Activated CD4-positive, alpha-beta T cell treated with anti-CD3 and anti-CD28 coated beads, Interleukin-2, amount 50 U/mL, for 1 hour (primary cell): Measurements from ENCODE around the gene FAT1.

Experiments used
- DNase-seq: peaks from one replicate; pipeline ENCODE4 v3.0.0-alpha.2; 2020

The FAT1 gene

DNA sequence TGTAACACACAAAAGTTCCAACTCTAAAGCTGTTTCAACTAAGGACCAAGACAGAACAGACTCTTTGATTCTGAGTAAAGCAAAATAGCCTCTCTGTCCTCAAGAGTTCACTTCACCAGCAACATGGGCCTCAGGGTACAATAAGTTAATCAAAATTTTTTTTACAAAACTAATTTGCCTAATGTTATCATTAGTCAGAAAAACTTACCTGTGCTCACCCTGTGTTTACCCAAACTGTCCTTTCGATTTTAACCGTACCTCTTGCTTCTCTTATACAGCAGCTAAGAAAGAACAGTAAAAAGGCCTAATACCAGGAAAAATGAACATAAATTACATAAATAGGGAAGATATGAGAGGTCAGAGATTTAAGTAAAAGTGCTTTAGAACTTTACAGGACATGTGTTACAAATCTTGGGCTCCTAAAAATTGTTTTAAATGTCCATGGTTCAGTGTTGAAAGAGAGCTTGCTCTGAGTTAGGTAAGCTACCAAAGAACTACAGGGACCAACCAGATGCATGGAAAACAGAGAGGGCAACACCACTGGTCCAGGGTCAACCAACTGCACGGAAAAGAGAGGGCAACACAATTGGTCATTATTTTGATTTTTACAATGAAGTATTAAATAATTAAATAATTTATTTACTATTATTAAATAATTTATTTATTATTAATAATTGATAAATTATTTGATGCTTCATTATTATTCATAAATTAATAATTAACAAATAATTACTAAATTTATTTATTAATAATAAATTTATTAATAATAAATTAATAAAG, 73.1 kb downstream of the FAT1 start:
- no peak for DNase-seq

DNA sequence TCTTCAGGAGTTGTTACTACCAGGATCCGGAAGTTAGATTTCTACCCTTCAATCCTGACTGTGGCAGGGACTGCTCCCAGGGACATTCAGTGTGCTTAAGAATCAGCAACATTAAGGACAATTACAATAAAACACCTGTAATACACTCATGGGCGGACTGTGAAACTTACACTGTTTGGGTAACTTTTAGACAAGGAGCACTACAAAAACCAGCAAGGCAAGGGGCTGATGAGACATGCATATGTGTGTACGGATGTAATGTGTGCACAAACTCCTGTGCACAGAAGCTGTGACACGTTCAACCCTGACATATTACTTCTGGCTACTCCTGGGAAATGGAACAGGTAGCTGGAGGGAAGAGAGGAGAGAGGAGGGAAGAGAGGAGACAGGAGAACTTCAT, 75.8 kb downstream of the FAT1 start:
- DNase-seq = no peak

DNA sequence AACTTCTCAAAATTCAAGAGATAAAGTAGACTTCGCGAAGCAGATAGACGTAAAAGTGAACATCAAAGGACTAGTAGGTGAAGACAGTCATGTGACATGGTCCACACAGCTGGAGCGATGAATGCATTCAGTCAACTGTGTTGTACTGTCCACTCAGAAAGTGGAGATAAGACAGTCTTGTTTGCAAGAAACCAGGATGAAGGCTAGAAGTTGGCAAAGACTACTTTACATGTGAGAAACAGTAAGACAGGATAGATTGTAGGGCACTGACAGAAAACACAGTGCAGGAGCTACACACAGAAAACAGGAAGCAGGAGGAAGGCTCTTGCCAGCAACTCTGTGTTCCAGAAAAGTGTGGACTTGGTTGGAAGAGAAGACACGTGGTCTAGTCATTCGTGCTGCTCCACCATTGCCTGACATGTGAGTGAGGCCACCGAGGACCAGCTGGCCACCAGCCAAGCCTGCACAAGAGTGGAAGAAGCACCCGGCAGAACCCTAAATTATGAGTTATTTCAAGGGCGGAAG, 78.9 kb downstream of the FAT1 start:
- no peak for DNase-seq

DNA sequence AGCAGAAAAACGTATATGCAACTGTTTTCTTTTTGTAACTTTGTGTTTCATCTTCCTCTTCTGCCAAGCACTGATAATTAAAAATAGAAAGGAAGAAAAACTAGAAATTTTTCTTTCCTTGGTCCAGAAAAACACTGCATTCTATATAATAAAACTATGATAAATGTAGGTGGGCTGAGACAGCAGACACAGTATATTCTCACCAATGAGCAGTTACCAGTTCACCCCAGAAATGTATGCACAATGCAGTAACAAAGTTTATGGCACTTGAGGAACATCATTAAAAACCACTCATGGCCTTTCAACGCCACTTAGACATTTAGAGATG, 79.4 kb downstream of the FAT1 start:
- DNase-seq = no peak

DNA sequence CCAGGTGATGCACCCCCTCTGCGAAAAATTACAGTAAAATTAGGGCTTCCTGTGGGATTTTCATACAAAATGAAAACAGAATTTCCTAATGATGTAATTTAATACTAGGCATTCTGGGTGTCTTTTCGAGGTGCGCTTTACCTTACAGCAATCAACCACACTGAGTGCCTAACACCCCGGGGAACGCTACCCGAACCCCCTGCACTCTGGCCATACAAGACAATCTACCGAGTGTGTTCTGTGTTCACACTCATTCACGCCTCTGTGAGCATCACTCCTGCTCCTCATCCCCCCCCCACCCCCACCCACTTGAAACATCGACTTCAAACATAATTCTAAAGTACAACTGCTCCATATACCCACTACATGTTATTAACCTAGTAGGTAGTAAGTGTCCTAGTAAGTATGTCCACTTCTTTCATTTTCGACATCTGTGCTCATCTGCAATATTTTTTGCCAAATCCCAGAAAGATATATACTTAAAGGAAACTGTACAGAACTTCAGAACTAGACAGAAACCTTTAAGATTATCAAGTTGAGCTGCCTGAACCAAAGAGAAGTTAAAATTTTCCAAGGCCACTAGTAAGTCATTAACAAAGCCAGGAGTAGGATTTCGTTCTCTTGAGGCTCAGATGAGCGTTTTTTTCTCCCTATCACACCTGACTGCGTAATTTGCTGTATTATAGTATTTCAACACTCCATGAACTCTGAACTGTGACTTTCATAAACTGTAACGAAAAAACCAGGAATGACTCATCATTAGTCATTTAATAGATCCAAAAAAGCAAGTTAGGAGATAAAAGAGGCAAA, 80.0 kb downstream of the FAT1 start:
- no peak for DNase-seq

DNA sequence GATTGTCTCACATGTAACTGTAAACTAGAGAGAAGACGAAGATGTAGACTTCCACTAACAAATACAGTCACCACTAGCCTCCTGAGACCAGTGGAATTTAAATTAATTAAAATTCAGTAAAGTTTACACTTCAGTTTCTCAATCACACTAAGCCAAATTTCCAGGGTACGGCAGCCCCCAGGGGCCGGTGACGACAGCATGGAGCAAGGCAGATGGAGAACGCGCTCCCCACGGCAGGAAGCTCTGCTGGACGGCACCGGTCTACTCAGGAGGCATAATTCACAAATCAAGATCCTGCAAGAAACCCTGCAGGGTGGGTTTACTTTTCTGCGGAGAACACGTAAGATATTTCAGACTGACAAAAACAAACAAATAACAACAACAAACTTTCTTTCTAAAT, 80.7 kb downstream of the FAT1 start:
- no peak for DNase-seq

DNA sequence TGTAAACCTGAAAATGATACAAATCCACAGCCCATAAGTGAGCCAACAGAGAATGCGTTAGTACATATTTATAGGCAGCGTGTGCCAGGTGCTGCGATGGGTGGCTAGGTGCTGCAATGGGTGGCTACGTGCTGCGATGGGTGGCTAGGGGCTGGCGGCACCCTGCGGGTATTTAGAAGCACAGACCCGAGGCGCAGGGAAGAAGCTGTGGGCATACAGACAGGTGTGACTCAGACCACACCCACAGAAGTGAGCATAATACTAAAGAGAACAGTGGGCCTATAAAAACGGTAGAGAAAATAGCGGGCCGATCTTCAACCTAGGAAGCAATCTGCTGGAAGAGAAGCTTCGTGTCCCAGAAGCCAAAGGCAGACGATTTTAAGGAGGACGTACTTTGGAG, 81.1 kb downstream of the FAT1 start:
- no peak for DNase-seq

DNA sequence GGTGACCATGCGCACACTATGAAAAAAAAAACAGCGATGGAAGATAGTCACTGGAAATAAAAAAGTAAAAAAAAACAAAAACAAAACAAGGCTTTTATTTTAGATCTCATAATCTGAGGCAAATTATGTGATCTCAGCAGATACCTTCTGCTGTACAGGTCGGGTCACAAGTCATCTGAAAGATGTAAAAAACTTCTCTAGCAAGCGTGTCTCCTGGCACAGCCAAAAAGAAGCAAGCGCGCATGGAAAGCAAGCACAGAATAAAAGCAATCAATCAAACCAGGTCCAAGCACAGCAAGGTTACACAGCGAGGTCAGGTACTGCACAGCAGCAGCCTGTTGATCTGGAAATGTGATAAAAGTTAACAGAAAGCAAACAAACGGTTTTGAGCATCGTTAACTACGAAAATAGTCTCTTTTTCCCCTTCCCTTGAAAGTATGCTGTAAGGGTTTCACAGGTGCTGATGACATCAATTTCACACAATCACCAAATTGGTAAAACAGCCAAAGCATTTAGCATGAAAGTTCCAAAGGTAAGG, 89.0 kb downstream of the FAT1 start:
- DNase-seq = no peak

DNA sequence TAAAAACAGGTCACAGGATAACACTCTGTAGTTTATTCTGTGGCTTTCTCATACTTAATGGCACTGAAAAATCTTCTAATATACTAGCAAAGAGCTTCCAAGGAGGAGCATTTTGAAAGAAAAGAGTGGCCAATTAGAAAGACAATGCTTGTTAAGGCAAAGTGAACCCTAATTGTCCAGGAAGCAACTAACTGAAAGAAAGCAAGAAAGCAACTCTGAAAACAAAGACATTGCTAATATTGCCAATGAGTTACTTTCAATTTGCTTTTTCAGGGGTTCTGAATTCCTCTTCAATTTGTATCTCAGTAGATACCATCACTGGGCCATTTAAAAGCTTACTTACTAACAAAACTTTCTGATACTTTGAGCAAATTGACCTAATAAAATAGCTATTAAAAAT, 89.8 kb downstream of the FAT1 start:
- no peak for DNase-seq

DNA sequence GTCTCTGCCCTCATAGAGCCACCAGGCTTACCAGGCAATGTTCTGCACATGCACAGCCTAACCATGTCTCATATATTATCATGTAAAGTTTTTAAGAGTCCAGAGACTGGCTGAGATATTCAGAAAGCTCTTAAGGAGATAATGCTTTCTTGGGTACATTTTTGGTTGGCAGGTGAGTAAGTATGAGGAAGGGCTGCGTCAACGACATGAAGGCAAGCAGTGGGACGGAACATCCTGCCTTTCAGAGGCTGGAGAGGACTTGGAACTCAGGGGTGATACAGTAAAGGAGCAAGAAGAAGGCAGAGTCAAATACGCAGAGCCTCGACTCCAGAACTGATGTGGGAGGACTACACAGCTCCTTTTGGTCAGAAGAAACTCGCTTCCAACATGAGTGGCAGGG, 93.5 kb downstream of the FAT1 start:
- no peak for DNase-seq

DNA sequence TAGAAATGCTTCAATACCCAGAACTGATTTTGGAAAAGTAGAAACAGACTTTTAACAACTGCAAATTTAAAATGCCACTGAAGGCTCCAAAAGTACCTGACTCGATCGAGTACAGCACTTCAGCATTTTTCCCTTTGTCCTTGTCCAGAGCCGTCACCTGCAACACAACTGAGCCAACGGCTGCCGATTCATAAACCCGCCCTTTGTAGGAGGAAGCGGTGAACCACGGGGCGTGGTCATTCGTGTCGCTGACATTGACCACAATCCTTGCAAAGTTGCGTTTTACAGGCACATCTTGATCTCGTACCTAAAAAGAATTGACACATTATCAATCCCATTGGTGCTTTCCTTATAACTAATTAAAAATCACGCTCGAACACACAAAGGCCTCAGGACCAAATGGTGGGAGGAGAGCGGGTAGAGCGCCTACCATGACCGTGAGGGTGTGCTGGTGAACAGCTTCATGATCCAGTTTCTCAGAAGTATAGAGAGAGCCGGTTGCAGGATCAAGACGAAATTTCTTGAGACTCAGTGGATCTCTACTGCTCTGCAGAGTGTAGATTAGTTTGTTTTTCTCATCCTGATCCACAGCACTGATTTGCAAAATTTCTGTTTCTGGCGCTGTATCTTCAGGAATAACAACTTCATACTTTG, 95.5 kb downstream of the FAT1 start:
- DNase-seq = no peak

DNA sequence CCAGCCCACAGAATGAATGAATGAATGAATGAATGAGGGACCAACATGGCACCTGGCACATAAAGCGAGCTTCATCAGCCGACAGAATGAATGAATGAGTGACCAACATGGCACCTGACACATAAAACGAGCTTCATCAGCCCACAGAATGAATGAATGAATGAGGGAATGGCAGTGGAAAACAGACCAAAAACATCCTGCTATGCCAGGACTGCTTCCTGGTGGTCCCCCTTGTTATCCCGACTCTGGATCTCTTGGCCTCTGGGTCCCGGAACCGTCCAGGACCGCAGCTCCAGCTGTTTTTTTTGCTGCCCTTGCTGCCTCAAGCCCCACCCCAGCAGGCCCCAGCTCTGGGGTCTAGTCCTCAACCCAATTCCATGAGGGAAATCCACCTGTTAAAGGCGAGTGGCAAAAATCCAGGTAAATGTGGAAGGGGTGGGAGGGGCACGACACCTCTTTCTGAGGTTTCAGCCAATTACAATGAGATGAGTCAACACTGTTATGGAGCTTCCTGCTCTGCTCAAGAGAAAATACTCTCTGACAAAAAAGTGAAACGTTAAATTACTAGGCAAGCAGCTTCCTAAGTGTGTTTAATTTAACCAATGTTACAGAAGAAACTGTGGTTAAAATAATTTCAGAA, 96.3 kb downstream of the FAT1 start:
- no peak for DNase-seq

DNA sequence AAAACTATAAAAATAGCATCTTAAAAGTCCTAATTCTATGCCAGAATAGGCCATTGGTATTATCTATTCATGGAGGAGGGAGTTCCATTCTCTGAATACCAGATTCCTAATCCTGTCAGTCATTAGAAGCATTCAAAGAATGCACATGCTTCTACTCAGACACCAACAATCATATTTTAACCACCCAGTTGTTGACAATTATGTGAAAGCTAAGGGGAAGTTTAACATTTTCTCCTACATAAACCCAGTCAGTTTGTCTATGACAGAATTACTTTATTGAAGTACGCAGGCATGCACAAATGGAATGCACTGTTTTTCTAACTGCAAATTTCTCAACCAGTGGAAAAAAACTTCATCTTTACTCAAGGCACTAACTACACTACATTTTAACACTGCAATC, 98.7 kb downstream of the FAT1 start:
- no peak for DNase-seq

DNA sequence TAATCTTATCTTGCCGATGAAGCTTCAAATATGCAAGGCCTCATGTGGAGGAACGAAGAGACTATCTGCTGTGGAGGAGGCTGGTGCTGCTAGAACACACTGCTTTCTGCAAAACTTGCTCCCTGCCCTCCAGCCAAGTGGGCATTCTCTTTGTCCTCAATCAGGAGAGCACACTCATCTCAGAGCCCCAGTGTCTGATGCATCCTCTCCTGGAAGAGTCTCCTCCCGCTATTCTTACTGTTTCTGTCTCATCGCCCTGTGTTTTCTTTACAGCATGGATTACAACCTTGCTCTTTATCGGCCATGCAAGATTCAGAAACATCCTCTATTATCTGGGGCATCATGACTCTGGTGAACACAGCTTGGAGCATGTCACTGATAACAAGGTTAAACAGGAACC, 100.1 kb downstream of the FAT1 start:
- no peak for DNase-seq

DNA sequence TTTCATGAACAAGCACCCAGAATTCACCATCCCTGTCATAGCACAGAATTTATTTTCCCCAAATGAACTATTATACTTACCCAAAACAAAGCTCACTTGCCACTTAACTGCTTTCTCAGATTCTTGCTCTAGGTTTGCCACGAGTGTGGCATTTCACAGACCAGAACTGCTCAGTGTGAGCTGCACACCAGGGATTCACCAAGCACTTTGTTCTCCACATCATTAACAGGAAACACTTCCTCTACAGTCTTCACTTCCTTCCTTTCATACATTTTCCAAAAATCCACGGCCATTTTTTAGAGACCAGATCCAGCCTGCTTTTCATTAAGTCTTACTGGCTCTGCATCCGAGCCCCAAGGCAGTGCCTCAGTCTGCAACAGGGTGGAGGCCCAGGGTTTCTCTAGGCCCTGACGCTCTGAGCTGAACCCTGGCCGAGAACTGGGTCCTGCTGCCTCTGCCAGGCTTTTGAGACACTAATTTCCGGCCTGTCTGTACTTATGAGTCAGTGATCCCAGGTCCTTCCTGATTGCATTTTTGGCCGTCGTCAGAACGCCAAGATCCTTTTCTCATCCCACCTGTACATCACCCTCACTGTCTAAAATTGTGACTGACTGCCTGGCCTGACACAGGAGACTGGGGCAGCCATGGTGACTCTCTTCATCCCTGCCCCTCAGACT, 100.7 kb downstream of the FAT1 start:
- DNase-seq = no peak

DNA sequence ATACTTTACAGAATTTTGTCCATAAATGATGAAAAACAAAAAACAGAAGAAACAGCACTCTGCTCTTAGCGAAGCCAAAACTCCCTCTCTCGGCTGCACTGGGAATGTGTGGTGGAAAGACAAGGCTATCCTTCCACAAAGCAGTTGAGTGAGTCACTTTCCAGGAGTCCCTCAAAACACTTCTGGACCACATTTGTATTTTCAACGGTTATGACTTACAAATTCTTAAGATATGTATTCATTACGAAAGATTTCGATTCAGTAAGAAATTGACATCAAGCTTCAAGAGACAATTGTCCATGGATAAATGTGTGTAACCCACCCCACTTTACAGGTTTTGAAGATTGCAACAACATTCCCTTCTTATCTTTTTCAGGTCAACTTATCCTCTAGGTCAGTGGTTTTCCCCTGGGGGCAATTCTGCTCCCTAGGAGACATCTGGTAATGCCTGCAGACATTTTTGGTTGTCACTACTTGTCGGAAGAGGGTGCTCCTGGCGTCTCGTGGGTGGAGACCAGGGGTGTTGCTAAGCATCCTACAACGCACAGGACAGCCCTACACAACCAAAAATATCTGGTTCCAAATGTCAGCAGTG, 101.6 kb downstream of the FAT1 start:
- no peak for DNase-seq

DNA sequence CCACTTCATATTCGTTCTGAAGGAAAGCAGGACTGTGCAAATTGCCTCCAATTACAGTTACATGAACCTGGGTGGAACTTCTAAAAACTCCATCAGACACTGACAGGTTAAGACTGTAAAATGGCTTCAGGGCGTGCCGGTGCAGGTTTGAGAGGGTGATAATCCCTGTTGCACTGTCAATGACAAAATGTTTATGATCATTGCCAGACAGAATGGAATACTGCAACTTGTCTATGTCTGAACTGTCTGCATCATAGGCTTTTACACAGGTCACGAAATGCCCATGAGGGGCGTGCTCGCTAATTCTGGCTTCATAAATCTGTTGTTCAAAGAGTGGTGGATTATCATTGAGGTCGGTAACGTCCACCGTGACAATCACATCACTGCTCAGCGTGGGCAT, 104.6 kb downstream of the FAT1 start:
- DNase-seq = no peak

DNA sequence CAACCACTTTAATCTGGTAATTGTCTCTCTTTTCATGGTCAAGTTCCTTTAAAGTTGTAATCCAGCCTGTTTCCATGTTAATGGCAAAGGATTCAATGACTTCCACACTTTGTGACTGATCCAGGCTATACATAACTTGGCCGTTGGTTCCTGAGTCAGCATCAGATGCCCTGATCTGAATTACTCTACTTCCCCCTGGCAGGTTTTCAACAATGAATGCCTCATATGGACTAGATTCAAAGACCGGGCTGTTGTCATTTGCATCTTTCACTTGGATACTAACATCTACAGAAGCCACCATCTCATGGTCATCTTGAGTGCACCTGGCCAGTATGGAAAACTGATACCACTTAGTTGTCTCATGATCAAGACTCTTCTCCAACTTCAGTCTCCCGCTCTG, 105.7 kb downstream of the FAT1 start:
- no peak for DNase-seq

DNA sequence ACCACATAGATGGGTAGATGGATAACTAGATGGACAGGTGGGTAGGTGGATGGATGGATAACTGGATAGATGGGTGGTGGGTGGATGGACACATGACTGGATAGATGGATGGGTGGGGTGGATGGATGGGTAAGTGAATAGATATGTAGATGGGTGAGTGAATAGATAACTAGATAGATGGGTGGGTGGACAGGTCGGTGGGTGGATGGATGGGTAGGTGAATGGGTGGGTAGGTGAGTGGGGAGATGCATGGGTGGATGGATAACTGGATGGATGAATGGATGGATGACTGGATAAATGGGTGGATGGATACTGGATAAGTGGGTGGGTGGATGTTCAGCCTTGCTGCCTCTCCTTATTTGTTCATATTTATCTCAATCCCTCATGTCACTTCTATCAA, 116.2 kb downstream of the FAT1 start:
- DNase-seq = no peak

DNA sequence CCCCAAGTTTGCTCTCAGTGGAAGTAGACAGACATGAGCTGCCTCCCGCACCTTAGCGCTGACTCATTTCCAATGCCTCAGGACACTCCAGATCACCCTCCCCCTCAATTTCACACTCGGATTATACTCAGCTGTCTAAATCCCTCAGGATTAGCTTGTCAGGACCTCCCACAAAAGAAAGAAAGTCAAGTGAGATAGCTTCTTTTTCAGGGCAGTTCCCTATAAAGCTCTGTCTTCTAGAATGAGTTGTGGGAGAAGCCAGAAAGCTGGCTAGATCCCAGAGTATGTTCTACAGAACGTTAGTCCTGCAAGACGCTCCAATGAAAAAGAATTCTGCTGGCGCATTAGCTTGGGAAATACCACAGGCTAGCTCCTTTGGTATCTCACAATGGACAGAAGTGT, 117.1 kb downstream of the FAT1 start:
- DNase-seq = no peak

DNA sequence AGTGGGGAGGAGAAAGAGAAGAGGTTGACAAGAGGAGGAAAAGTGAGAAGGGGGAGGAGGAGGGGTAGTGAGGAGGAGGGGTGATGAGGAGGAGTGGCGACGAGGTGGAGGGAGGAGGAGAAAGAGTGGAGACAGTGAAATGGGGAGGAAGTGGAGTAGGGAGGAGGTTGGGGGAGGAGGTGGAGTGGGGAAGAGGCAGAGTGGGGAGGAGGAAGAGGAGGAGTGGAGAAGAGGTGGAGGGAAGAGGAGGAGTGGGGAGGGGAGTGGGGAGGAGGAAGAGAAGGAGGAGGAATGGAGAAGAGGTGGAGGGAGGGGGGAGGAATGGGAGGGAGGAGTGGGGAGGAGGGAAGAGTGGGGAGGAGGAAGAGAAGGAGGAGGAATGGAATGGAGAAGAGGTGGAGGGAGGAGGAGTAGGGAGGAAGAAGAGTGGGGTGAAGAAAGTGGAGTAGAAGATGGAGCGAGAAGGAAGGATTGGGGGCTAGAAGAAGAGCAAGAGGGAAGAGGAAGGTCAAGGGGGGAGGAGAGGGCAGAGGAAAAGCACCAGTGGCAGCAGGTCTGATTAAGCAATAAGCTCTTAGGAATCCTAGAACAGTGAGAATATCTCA, 118.3 kb downstream of the FAT1 start:
- no peak for DNase-seq
